HG02763 (cell line): ENCODE measurements around the gene ANGPT4.
"Not testable (repeated sequence)": the region's sequence is repeated elsewhere in the genome, so short reads cannot be mapped to it uniquely, and the experiment has no call there.

Source experiments
- ATAC-seq: cut with Tn5 transposase; IDR thresholded peaks from one replicate; pipeline ENCODE4 v1.9.1; 2021; ENCODE audit warnings: mild to moderate bottlenecking, moderate library complexity; ENCODE audit not compliant: unreplicated experiment

ANGPT4 gene

DNA sequence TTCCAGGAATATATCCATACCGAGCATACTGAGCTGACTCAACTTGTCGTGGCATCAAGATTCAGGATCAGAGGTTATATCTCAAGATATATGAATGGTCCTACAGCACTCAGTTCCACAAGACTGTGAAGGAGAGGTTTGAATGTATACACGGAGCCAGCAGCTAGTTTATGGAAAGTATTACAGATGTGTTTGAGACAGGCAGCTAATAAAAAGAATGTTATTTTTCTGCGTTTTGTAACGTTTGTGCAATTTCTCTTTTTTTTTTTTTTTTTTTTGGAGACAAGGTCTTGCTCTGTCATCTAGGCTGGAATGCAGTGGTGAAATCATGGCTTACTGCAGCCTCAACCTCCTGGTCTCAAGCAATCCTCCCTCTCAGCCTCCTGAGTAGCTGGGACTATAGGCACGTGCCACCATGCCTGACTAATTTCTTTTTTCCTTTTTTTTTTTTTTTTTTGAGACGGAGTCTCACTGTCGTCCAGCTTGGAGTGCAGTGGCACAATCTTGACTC, 86.1 kb downstream of the ANGPT4 start:
- no peak for ATAC-seq

DNA sequence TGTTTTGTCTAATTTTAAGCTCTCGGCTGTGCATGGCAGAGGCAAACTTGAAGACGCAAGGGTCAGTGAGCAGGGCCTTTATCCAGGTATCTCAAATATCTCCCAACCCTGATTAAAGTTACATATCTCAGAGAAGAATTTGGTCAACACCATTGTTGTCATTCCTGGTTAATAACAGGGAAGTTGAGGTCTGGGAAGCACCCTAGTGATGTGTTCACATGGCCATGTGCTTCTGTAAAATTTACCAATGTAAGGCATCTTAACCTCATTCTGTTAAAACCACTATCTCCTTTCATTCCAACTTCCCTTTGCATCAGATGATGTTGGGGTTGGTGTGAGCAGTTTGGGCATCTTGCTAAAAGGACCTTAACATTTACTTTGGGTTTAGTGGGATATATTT, 86.6 kb downstream of the ANGPT4 start:
- ATAC-seq, result no peak

DNA sequence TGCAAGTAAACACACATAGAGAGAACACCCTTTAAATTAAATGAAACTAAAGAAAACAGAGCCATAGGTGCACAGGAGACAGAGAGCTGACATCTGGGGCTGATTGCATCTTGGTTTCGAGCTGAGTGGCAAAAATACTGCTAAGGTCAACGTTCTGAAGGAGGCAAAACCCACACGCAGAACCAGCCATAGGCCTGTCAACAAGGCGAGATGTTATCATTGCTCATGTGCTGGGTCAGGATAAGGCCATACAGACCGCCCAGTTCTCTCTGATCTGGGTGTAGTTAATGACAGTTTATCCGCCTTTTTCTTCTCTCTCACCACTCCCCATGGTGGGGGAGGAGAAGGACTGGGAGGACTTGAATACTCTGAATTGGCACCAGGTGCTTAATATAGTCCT, 87.1 kb downstream of the ANGPT4 start:
- ATAC-seq, result no peak

DNA sequence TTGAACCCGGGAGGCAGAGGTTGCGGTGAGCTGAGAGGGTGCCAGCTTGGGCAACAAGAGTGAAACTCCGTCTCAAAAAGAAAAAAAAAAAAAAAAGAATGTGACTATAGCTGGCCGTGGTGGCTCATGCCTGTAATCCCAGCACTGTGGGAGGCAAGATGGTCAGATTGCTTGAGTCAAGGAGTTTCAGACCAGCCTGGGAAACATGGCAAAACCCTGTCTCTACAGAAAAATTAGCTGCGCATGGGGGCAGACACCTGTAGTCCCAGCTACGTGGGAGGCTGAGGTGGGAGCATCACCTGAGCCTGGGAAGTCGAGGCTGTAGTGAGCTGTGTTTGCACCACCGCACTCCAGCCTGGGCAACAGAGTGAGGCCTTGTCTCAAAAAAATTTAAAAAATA, 88.2 kb downstream of the ANGPT4 start:
- not testable (repeated sequence) for ATAC-seq

DNA sequence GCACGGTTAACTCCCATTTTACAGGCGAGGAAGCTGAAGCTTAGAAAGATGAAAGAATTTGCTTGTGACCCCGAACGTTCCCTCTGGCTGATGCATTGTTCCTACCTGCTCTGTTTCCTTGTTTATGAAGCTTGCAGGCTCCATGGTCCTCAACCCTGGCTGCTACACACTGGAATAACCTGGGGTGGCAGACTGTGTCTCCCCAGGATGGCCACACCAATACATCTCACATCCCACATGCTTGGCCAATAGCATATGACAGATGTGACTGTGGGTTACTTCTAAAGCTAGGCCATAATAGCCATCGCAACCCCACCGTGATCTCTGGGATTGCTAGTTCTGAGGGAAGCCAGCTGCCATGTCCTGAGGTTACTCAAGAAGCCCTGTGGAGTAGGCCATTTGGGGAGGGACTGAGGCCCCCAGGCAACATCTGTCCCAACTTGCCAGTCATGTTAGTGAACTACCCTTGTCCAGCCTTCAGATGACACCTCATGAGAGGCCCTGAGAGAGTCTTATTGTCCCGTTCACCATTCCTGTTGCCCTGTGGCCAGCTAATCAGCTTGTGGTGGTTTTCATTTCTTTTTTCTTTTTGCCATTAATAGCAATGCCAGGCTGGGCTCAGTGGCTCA, 89.3 kb downstream of the ANGPT4 start:
- ATAC-seq, result no peak

DNA sequence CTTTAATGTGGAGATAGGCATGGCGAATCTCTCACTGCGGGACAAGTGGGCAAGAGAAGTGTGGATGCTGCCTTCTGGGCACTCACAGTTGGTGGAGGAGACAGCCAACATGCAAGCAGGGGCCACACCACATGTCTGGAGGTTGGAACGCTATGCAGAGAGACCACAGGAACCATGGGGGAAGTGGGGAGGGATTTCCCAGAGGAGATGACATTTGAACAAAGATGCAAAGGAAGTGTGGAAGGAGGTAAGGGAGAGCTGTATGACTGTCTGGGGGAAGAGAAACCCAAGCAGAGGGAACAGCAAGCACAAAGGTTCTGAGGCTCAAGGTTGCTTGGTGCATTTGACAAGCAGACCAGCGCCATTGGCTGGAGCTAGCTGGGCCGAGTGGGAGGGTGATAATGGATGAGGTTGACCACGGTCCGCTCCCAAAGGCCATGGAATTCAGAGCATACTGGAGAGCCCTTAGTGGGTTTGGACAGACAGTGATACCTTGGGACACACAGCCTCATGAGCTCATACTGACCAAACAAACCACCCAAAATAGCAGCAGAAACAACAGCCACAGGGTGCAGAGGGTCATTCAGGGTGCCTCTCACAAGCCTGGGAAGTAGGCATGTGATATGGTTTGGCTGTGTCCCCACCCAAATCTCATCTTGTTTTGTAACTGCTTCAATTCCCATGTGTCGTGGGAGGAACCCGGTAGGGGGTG, 90.3 kb downstream of the ANGPT4 start:
- ATAC-seq, result no peak

DNA sequence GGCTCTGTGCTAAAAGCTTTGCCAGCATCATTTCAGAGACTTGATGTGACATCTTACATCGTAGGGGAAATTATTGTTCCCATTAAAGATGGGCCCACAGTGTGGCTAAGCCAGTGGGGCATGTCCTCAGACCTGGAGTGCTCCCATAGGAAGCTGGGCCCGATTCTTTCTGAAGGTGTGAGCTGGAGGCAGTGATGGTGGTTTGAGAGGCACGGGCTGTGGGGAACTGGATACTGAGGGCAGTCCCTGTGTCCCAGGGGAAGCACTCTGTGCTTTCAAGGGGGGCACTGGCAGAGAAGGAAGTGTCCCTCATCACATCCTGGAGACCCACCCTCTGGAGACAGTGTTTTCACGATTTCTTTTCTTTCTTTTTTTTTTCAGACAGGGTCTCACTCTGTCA, 91.2 kb downstream of the ANGPT4 start:
- ATAC-seq, result no peak

DNA sequence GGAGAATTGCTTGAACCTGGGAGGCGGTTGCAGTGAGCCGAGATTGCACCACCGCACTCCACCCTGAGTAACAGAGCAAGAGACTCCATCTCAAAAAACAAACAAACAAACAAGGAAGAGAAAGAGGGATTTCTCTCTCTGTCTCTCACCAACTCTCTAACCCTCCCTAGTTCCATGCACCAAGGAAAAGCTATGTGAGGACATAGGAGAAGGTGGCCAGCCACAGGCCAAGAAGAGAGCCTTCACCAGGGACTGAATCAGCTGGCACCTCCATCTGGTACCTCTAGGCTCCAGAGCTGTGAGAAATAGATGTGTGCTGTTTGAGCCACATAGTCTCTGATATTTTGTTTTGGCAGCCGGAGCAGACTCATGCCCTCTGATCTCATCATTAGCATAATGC, 91.6 kb downstream of the ANGPT4 start:
- ATAC-seq, result no peak

DNA sequence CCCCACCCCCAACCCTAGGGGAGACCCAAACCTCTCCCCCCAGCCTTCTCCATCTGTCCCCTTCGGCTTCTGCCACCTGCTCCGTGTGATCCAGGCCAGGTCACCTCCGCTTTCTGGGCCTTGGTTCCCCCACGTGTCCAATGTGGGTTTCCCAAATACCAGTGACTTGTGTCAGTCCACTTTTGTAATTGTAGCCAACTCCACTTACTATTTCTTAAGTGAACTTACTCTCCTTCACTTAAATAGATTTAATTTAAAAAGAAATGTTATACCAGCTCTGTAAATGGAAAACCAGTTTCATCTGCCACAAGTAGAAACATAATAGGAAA, 92.6 kb downstream of the ANGPT4 start:
- no peak for ATAC-seq

DNA sequence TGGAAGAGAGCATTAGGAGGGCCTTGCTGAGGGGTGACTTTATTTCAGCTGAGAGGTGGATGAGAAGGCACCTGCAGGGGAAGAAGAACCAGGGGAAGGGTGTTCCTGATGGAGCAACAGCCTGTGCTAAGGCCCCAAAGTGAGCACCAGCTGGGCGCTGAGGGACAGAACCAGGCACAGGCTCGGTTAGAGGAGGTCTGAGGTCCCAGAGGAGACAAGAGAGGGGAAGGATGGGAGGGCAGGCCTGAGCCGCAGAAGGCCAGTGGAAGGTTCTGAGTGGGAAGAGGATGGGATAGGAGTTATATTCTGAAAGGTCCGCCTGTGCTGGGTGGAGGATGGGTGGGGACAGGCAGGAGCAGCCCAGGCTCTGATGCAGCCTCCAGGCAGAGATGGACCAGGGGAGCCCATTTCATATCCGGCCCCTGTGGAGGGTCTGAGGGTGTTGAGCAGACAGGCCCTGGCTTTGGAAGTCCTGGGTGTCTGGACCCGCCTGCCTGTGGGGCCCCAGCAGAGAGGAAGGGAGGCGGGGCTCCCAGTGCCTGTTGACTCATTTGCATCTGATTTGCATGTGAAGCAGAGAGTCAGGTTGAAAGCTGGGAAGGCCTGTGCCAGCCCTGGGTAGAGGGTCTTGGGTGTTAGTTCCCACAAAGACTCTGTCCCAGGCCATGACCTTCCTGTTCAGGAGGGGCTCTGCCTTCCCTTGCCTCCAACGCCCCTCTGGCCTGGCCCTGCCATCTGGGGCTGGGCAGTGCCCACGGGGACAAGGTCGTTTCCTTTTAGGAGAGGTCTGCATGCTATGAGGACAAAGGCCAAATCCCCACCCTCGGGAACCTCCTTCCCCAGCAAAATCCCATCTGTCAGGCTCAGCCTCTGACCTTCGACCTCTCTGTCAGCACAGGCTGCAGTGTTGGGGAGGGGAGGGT, 93.2 kb downstream of the ANGPT4 start:
- no peak for ATAC-seq

DNA sequence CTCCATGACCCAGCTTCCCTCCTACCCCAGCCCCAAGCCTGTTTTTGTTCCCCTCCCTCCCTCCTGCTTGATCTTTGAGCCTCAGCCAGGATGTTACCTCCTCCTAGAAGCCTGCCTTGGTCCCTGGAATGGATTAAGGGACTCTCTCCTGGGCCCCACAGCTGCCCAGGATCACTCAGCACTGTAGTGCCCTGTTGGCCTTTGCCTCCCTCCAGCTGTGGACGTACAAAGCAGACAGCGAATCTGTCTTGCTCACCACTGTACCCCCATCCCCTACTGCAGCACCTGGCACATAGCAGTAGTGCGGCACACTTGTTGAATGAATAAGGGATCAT, 94.4 kb downstream of the ANGPT4 start:
- no peak for ATAC-seq

DNA sequence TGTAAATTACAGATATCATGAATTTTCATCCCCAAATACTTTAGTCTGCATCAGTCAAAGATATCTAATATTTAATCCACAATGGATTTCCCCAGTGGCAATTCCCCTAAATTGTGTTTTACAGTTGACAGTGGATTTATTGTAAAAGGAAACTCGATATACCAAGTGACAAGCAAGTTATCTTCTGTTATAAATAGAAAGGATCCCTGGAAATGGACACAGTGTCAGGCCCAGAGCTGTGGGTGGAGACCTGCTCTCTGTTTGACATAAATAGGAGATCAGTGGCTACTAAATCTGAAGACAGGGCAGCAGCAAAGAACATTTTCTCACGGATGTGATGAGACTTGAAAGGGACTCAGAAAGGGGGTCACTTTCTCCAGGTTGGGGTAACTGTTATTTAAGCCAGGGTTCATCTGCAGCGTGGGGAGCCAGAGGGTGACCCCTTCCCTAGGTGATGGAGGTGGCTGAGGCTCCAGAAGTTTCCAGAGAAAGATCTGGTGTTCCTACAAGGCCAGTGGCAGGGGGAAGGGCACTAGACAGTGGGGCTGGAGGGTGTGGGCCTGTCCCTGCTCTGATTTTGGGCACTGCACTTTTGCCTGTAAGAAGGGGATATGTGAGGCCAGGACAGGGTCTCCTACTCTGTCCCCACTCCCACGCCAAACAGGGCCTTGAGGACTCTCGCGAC, 94.9 kb downstream of the ANGPT4 start:
- ATAC-seq, result no peak

DNA sequence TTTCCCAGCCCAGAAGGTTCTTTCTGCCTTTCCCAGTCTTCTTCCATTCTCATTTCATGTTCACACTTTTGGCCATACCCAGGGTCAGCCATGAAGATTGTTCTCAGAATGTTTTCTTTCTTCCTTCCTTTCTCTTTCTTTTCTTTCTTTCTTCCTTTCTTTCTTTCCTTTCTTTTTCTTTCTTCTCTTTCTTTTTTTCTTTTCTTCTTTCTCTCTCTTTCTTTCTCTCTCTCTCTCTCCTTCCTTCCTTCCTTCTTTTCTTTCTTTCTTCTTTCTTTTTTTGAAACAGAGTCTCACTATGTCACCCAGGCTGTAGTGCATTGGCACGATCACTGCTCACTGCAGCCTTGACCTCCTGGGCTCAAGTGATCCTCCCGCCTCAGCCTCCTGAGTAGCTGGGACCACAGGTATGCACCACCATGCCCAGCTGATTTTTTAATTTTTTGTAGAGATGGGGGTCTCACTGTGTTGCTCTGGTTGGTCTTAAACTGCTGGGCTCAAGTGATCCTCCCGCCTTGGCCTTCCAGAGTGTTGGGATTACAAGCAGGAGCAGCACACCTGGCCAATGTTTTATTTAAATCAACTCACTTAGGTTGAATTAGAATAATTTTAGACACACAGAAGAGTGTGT, 95.7 kb downstream of the ANGPT4 start:
- ATAC-seq, result no peak
